Suppressor macrophage treated with lipopolysaccharide for 4 hours (primary cell): ENCODE results near the gene PI4KB.
A peak's percentile ranks its signal among the peaks of the same experiment; 100 is the strongest.

Experiments used
- DNase-seq: peaks from one replicate; pipeline ENCODE4 v3.0.0-alpha.2; 2020

PI4KB gene

DNA sequence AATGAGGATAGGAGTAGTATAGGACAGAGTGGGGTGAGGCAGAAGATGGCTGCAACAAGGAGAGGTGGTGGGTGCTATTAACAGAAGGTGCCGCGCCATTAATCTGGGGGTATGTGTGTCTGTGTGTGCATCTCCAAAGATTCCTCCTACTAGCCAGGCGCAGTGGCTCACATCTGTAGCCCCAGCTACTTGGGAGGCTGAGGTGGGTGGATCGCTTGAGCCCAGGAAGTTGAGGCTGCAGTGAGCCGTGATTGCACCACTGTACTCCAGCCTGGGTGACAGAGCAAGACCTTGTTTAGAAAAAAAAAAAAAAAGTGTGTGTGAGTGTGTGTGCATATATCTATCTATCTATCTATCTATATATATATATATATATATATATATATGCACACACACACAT is 51.9 kb downstream of the PI4KB start:
- DNase-seq = peak; percentile 18

DNA sequence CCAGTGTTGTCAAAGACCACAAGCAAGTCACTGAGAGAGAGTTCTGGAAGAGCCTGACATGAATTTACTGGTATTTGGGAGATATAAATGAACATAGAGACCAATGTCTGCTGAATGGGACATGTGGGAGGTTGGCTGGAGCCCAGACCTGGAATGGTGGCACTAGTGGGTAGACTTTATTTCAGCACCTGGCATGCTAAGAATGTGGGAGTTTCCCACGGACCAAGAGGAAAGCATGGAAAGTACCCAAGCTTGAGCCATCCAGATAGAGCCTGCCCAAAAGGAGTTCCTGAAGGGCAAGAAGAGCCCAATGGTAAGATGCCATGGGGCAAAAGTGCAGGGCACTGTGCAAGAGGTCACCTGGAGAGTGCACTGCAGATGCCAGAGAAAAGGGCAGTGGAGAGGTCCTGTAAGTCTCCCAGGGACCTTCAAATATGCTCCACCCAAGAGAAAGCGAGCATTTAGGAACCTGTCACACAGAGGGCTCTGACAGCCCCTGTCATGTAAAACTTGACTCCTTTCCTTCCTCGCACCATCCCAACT is 53.2 kb downstream of the PI4KB start:
- DNase-seq = no peak

DNA sequence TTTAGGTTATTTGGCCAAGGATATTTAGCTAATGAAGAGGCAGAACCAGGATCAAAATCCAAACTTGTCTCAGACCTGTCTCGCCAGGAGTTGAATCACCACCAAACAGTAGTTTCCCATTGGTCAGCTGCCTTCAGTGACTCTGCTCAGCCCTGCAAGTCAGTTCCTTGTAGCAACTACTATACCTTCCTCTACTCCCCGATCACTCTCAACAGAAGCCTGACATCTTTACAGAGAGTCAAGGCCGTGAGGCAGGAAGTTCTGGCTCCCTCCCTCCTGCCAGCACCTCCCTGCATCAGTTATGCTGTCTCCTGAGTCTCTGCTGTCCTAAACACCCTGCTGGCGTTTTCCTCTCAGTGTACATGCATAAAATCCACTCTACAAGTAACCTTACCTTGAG is 59.5 kb downstream of the PI4KB start:
- DNase-seq = no peak

DNA sequence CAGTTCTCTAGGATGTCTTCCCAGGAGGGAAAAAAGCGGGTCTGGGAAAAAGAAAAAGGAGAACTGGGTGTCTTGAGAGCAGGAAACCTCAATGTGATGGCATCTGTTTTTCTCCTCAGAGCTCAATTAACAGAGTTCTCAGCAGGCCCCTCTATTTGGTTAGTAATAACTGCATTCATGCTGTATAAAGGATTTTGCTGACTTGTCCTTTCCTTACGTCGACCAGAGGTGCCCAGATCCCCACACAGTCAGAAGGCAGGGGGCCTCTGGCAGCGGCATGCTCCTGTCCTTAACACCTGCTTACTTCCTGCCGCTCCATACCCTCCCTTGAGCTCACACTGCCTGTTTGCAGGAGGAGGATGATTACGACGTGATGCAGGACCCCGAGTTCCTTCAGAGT is 60.4 kb downstream of the PI4KB start:
- no peak for DNase-seq

DNA sequence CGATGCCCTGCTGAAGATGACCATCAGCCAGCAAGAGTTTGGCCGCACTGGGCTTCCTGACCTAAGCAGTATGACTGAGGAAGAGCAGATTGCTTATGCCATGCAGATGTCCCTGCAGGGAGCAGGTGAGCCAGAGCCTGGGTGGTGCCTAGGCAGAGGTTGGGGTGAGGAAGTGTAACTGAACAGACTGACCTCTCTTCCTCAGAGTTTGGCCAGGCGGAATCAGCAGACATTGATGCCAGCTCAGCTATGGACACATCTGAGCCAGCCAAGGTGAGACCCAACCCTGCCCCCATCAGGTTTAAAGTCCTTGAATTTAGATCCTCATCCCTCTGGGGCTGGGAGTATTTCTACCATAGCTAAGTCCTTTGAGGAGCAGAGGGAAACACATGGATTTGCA is 60.9 kb downstream of the PI4KB start:
- DNase-seq = no peak

DNA sequence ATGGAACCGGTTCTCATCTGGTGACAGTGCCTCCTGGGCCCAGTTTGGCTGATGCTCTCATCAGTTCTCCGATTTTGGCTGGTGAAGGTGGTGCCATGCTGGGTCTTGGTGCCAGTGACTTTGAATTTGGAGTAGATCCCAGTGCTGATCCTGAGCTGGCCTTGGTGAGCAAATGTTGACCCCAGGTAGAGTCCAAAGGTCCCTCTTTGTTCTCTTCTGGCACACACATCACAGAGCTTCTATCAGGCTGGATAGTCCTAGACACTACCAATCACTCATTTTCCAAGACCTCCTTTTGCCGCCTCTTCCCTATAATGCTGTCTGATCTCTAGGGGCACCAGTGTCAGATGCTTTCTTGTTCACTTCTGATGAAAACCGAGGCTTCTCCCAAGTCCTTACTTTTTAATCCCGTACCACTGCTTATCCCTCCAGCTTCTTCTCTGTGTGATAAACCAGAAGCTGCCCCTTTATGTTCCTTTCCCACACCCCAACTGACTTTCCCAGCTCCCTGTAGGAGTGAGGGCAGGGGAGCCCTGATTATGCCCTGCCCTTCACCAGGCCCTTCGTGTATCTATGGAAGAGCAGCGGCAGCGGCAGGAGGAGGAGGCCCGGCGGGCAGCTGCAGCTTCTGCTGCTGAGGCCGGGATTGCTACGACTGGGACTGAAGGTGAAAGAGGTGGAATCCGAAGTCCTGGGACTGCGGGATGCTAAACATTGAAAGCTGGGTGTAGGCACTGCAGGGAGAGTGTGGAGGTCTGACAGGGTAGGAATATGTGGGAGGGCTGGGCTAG is 61.6 kb downstream of the PI4KB start:
- DNase-seq = no peak

DNA sequence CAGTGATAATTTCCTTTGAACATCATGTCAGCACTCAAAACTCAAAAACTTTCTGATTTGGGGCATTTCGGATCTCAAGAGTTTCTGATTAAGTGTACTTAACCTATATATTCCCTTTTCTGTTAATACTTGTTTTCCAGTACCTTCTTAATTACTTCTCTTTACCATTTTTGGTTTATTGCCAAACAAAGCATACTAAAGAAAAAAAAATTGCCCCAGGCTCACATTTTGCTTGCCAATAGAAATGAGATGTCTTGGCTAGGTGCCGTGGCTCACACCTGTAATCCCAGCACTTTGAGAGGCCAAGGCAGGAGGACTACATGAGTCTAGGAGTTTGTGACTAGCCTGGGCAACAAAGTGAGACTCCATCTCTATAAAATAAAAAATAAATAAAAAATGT is 67.9 kb downstream of the PI4KB start:
- DNase-seq = no peak

DNA sequence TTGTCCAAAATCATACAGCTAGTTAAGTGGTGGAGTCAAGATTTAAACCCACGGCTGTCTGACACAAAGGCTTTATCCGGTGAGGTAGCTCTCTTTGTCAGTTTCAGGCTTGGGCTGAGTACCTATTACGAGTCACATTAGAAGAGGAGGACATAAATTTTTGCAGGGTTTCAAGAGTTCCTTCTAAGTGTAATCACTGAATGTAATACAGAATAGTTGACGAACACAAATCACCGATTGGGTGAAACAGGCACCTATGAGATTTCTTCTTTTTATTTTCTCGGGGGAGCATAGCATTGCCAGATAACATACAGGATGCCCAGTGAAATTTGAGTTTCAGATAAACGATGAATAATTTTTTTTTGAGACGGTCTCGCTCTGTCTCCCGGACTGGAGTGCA is 71.8 kb downstream of the PI4KB start:
- no peak for DNase-seq

DNA sequence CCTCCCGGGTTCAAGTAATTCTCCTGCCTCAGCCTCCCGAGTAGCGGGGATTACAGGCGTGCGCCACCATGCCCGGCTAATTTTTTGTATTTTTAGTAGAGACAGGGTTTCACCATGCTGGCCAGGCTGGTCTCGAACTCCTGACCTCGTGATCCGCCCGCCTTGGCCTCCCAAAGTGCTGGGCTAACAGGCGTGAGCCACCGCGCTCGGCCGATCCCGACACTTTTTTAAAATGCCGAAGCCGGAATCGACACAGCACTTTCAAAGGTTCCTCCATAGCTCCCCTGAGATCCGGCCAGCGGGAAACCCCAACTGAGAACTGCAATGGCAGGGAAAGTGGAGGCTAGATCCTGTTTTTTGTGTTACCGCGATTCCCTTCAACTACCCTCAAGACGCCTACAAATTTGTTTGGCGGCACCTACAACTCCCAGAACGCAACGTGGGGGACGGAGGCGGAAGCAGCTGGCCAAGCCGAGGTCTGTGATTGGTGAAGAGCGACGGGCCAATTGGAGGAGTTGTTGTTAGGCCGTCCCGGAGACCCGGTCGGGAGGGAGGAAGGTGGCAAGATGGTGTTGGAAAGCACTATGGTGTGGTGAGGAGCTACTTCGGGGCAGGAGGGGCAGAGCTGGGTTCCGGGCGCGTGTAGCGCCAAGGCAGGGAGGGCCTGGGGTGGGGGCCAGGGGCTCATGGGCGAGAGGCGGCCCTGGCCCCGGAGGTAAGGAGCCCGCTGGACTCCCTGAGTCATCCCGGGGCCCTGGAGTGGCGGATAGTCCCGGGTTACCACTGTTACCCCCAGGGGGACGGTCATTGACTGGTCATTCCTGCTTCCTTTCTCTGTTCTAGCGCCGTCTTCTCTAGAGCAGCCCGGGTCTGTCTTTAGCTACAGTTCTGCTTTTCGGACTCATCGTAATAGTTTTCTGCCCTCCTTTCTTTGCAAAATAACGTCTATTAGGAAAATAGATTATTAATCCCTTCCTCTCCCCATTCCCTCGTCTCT is 72.7 kb downstream of the PI4KB start, which contains the start of gene PSMD4:
TSS of gene PSMD4 (plus strand) at position 518 of the 997 bp plus-strand sequence. CDS start at position 567, 49 bp downstream.
- DNase-seq = peak; percentile 98

DNA sequence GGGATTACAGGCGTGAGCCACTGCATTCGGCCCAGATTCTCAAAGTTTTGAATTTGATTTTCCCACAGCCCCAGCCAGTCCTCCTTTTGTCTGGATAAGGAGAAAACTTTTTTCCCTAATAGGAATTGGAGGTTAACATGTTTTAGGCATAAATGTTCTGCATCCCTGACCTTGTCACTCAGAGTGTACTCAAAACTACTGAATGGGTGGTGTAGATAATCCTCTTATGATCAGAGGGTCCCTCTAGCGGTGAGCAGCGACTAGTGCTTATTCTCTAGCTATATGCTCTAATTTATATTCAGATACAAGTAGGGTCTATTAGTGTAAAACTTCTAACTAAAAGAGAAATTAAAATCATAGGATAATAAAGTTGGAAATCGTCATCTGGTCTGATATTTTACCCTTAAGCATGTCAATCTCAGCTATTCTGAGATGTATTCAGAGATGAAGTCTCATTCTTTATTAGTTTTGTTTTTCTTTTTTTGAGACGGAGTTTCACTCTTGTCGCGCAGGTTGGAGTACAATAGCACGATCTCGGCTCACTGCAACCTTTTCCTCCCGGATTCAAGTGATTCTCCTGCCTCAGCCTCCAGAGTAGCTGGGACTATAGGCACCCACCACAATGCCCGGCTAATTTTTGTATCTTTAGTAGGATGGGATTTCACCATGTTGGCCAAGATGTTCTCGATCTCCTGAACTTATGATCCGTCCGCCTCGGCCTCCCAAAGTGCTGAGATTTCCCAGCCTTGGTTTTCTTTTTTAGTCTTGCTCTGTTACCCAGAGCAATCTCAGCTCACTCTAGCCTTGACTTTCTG is 75.4 kb downstream of the PI4KB start:
- peak; percentile 82 for DNase-seq

DNA sequence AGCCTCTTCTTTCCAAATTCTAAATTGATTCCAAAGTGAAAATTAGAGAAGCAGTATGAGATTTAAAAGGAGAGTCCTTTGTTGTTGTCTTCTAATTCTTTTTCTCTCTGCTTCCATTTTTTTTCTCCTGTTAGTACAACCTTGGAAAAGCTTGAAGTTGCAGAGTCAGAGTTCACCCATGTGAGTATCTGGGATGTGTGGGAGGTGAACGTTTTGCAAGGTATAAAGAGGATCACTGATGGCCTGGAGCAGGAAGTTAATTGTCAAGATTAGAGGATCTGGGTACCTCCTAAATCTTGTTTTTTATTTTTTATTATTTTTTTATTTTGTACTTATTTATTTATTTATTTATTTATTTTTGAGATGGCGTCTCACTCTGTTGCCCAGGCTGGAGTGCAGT is 80.4 kb downstream of the PI4KB start:
- no peak for DNase-seq

DNA sequence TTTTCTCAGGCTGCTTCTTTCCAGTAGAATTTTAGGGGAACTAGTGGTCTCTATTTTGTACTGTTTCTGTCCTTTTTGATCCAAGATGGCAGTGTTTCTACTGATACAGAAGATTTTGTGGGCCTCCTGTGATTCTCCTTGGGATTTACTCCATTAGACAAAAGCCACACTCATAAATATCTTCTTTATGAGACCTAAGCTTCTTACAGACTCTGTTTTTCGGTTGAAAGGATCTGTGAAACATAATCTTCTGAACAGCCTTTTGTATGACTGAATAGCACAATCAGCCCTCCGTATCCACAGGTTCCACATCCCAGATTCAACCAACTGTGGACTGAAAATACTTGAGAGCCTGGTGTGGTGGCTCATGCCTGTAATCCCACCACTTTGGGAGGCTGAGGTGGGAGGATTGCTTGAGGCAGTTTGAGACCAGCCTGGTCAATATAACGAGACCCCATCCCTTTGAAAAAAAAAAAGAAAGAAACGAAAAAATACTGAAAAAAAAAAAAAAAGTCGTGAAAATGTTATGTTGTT is 83.5 kb downstream of the PI4KB start:
- no peak for DNase-seq

DNA sequence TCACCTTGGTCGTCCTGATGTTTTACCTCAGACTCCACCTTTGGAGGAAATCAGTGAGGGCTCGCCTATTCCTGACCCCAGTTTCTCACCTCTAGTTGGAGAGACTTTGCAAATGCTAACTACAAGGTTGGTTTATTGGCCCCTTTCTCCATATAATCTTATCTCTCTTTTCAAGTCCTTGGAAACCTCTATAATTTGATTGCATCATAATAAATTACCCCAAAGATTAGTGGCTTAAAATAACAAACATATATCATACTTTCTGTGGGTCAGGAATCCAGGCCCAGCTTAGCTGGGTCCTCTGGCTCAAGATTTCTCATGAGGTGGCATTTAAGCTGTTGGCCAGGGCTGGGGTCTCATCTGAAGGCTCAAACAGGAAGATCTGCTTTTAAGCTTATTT is 84.8 kb downstream of the PI4KB start:
- DNase-seq = no peak
